ENCODE results near the gene A2M.

The A2M gene

GRCh38 chr12:9120487-9121184 lies 4.9 kb upstream of the A2M start:
- no peak for DNase-seq

- DNase-seq = no peak
These were observed 2.4 kb upstream of the A2M start for GRCh38 chr12:9118158-9118557.

DNA sequence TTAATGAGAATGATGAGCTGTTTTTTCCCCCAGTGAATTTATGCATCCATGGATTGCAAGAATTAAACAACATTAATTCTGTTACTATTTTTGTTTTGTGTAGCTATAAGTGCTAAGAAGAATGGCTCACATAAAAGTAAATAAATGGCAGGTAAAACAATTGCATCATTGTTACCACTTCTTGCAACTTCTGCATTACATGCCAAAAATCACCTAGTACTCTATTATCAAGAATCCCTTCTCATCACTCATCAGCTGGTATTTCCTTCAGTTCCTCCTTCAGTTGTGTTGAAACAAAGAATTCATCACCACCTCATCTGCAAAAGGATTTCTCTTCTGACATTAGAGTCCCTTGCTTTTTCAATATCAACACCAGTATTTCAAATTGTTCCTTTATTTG lies 773 bp downstream of the A2M start:
- DNase-seq = no peak

DNA sequence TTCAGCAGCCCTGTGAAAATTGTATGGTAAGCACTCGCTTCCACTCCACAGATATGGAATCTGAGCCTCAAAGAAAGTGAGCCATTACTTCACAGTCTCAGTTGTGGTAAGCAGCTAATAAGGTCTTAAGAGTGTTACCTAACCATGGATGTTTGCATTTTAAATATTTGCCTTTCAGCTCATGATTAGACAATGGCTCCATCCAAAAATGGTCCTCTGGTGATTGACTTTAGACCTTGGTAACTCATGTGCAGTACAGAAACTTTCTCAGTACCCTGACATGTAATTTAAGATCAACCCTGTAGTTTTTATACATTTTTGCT lies 1.8 kb downstream of the A2M start:
- no peak for DNase-seq

GRCh38 chr12:9113296-9113986 lies 2.3 kb downstream of the A2M start:
- no peak for DNase-seq

DNA sequence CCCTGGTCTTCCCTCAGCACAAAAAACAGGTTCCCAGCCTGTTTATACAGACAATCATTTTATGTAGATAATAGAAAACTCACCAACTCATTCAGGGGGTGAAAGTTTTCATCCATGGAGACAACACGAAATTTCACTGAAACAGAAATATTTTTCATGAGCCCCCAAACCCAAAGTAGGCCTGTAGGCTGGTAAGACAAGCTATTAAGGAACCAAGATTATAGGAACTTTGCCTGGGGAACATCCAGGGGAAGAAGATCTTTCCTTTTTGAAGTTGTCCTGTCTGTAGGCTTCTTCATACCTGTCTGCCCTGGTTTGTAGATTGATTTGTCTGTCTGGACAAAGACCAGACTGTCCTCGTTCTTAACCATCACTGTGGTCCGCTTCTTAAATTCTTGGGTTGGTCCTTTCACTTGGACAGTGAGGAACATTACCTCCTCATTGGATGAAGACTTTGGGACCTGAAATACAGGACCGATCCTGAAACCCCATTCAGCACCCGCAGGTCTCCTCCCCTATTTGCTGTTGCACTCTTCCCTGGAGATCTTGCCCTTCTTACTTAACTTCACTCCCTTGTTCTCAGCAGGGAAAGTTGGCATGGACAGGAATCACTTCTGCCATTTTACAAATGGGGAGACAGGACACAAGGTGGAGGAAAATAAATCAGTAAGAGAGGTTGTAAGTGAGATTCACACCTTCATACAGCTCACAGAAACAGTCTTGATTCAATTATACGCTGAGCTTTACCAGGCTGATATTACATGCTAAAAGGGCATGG lies 3.5 kb downstream of the A2M start:
- no peak for DNase-seq

DNA sequence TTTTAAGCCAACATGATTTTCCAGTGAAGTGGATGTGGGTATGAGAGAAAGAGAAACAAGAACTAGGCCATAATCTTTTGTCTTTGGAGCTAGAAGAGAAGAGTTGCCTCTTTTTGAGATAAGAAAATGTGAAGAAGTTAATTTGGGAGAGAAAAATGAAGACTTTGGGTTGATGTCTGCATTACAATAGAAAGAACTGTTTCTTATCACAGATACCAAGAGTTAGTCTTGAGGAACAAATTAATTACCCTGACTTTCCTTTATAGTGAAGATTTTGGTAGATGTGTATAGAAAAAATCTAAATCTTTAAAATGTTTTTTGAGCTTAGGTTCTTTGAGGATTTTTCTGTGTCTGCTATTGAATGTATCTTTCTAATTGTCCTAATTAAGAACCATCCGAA lies 4.2 kb downstream of the A2M start:
- no peak for DNase-seq

- DNase-seq = no peak
These were observed 5.8 kb downstream of the A2M start for GRCh38 chr12:9109737-9110491.

DNA sequence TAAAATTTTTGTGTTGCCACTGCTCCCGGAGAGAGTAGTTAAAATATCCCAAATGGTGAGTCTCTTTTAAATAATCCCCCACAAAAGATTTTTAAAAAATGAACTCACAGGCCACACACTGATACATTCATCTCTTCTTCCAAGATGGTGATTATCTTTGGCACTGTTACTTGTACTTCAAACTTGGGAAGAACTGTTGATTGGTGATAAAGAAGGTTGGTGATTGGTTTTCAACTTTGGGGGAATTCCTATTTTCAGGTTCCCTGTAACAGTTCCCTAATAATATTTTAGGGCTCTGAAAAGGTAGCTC lies 6.6 kb downstream of the A2M start:
- DNase-seq = no peak

- DNase-seq = no peak
These were observed 7.1 kb downstream of the A2M start for GRCh38 chr12:9108504-9109212.

DNA sequence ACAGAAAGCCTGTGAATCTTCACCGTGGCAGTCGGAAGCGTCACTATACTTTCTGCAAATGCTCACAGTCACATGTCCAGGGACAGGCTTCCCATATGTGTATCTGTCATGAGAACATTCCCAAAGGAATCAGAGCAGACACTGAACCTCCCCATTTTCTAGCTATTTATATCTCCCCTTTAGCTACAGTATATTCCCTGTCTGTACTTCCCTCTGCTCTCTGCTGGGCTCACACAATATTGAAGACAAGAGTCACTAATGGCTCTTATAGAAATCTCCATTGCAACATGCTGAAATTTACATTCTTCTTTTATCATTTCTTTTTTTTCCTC lies 8.2 kb downstream of the A2M start:
- DNase-seq = no peak

DNA sequence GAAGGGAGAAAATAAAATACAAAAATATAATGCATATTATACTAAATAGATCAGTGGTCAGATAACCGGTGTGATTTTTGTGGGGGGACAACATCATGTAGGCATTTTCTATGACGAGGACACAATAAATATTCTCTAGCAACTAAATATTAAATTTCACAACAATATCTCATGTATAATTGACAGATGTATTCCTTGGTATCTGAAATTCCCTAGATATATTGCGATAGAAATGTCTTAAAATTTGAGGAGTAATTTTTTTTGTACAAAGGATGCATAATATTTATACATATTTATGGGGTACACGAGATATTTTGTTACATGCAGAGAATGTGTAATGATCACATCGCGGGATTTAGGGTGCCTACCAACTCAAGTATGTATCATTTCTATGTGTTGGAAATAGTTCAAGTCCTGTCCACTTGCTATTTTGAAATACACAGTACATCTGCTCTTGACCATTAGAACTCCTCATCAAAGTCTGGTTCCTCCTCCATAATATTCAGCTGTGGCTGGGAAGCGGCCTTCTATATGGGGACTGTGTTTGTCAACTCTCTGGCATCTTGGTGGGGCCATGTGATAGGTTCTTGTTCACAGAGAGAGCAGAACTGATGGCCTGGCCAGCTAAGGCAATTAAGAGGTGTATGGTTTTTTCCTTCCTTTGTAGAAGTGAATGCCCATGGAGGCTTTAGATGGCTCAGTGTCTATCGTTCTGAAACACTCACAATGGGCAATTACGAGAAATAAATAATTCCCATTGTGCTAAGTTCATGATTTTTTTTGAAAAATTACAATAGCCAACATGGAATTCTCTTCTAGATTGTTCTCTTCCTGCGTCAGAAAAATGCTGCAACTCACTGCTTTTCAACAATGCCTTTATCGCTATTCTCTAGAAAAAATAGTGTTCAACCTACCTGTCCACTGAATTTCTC lies 8.8 kb downstream of the A2M start:
- DNase-seq = no peak

DNA sequence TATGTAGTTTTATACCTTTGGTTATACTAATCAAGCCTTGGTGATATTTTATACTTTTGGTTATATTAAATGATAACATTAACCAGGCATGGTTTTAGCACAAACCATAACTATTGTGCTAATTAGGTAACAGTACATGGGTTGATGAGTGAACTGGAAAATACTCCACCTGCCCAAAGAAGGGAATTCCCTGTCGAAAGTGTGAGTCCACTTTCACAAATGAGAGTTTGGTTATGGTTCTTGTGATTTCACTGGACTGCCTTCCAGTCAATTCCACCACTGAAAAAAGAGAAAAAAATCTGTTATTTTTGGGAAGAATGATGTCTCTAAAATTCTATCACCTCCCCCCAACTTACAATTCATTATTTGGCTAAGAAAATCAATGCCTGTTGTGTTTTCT lies 9.7 kb downstream of the A2M start:
- DNase-seq = no peak

- no peak for DNase-seq
These were observed 10.8 kb downstream of the A2M start for GRCh38 chr12:9104767-9105423.

DNA sequence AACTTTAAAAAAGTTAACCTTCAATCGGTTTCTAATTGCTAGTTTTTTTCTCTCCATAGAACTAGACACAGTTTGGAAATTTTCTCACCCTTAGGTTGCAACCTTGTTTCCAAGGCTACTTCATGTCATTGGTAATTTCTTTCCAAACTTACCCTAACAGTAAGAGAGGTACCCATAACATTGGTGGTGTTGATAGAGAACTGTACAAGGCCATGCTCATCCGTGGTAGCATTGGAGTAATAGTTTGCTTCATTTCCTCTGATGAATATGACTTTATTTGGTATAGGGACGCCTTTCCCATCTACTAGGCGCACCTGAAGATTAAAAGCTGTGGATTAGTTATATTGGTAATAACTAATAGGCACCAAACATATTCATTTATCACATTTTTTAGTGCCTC lies 11.6 kb downstream of the A2M start:
- DNase-seq = no peak

- no peak for DNase-seq
These were observed 12.5 kb downstream of the A2M start for GRCh38 chr12:9103050-9103849.

DNA sequence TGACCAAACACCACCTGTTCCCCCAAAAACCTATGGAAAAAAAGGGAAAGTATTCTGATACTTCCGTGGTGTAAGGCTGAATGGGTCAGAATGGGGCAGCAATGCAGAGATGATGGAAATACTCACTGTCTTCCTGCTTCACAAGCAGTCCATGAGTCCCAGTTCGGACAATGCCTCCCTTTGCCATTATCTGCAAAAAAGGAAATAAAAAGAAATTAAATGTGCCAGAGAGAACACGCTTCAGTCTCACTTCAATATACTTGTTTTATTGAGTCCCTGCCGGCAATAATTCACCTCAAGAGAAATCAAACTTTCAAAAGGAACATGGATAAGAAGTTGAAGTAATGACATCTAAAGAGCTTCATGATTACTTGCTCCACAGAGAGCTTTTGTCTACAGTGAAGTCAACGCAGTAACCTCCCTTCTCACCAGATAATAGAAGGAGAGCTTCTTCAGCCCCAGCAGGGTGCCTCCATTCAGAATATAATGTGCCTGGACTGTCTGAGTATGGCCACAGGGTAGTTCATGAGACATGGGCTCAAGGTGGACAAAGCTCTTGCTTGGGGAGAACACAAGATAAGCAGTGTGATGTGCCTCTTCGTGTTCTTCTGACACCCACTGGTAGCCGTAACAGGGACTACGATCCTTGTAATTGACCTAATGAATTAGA lies 14.6 kb downstream of the A2M start:
- no peak for DNase-seq

GRCh38 chr12:9099552-9100190 lies 16.0 kb downstream of the A2M start:
- DNase-seq = no peak

DNA sequence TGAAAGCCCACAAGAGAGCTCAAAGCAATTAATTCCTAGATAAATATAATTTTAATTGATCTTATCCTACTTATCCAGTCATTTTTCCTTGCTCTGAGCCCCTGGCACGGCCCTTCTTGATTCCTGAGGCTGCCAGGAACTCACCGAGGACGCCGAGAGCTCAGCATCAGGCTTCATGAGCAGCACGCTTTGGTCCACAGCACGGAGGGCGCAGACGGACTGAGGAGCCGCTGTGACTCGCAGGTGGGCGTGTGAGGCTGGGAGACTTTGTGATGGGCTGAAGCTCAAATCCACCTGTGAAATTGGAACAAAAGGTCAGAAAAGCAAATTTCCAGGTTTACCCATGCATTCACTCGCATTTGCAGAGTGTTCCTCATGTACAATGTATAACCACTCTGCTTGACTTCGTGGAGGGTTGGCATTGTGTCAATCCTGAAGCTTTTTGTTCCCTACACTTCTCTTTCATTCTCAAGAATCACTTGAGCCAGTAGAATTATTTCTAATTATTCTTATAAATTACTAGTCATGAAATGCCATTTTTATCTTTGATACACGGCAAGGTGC lies 17.2 kb downstream of the A2M start:
- DNase-seq = no peak

Measured in GF-D8 (cell line).